ENCODE measurements around the gene RAD21L1.

Gene RAD21L1

DNA sequence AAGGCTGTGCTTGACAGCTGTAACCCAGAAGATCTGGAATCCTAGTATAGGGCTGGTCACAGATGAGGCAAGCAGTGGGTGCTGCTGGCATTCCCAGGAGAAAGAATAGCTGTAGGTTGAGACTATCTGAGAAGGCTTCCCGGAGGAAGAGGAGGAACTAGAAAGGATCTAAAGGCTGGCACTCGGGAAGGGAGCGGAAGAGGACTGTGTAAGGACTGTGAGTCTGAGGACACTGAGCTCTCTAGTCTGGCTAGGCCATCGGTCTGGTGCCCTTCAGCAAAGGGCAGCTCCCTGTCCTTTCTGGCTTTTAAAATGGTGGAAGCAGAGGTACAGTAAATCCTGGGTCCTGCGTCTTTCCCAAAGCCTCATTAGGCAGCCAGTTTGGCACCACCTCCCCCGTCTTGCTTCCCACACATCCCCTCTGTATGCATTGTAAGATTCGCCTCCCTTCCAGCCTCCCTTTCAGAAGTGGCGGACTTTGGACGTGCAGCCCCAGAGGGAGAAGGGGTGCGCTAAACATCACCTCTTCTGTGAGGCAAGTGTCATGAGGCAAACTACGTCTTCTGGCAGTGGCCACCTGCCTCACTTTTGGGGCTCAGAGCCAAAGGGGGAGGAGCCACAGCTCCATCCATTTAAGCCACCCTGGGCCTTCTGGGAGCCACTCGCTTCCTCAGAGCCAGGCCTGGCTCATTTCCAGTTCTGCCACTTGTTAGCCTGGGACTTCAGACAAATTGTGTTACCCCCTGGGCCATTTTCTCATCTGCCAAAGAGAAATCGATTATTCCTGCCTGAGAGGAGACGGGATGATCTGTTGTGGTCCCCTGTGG is 48.9 kb downstream of the RAD21L1 start:
- DNase-seq: no peak

DNA sequence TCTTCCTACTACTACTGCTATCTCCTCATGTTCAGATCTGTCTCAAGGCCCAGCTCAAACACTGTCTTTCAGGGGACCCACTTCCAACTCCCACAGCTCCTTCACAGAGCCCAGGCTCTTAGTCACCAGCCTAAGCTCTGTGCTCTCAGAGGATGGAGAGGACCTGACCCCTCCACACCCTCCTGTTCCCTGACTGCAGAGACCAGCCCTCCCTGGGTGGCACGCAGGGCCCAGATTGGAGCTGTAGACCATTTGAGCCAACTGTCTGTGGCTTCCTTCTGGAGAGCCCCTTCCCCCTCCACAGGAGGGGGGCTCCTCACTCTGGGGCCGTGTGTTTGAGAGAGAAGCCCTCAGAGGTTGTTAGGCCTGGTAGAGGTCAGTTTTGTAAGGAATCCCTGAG is 50.1 kb downstream of the RAD21L1 start:
- DNase-seq: no peak

DNA sequence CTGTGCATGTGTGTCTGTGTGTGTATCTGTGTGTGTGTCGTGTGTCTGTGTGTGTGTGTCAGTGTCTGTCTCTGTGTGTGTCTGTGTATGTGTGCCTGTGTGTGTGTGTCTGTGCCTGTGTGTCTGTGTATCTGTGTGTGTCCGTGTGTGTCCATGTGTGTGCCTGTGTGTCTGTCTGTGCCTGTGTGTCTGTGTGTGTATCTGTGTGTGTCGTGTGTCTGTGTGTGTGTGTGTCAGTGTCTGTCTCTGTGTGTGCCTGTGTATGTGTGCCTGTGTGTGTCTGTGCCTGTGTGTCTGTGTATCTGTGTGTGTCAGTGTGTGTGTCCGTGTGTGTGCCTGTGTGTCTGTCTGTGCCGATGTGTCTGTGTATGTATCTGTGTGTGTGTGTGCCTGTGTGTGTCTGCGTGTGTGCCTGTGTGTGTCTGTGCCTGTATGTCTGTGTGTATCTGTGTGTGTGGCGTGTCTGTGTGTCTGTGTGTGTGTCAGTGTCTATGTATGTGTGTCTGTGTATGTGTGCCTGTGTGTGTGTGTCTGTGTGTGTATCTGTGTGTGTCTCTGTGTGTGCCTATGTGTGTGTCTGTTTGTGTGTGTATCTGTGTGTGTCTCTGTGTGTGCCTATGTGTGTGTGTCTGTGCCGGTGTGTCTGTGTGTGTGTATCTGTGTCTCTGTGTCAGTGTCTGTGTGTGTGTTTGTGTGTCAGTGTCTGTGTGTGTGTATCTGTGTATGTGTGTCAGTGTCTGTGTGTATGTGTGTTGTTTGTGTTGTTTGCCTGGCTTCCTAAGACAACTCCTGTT is 51.9 kb downstream of the RAD21L1 start:
- no peak for DNase-seq

DNA sequence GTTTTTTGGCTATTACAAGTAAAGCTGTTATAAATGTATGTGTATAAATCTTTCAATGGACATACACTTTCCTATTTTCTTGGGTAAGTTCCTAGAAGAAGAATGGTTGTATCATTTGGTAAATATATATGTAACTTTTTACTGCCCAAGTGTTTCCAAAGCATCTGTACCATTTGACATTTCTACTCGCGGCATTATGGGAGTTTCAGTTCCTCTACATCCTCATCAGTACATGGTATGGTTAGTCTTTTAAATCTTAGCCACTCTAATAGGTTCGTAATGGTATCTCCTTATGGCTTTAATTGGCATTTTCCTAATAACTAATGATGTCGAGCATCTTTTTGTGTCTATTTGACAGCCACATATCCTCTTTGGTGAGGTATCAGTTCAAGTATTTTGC is 53.1 kb downstream of the RAD21L1 start:
- DNase-seq: no peak

DNA sequence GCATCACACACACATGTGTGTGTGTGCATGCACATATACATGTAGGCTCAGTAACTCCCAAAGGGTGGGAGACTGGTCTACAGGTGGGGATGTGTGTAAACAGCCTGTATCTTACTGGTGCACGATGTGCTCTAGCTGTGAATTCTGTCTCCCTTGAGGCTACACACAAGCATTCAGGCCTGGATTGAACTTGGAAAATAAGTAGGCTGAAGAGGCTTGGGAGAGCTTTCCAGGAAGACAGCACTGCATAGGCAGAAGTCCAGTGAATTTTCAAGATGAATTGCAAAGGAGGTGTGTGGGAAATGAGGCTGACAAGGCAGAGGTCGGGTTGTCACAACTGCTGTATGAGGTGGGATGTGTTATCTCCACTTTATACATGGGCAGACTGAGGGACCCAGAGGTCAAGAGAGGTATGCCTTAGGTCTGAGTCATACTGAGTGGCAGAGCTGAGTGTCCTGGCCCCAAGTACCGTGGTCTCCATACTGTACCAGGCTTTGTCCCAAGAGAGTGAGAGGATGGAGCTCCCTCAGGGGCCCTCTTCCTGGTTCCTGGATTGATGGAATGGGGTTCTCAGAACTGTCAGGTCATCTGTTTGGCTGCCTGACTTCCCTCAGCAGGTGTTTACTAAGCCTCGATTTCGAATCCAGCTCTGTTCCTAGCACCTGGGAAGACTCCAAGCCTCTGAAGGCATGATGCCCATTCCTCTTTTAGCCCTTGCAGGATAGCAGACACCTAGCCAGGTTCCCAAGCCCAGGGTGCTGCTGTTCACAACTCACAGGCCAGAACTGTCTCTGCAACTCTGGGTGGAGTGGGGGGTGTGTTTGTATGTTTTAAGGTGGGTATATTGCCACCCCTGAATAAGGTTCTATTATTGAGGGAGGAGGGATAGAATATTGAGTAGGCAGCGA is 54.6 kb downstream of the RAD21L1 start:
- DNase-seq: no peak

DNA sequence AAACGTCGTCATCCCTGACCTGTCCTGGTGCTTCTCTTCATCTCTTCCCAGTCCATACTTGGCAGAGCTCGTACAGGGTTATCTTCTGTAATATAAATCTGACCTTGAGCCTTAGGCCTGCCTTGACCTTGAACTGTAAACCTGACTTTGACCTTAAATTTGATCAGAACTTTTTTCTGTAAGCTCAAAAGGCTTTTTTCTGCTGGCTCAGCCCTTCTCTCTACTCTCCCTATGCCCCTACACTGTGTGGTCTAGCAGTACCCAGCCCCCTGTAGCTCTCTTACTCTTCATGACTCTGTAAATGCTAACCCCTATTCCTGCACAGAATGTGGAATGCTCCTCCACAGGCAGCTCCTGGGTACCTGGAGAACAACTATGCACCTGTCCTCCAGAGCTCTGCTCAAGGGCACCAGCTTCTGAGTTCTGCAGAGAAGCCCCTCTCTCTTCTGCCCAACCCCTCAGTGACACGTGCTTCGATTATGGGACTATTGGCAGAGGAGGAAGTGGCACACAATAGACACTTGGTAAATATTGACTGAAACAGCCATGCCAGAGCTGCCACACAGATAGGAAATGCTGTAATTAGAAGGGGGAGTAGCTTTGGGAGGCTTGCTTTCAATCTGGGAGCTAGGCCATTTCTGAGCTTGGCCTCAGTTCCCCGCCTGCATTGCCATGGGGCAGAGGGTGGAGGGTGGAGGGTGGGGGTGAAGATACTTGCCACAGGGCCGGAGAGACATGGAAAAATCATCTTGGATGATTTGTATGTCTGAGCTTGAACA is 55.6 kb downstream of the RAD21L1 start:
- DNase-seq: no peak

DNA sequence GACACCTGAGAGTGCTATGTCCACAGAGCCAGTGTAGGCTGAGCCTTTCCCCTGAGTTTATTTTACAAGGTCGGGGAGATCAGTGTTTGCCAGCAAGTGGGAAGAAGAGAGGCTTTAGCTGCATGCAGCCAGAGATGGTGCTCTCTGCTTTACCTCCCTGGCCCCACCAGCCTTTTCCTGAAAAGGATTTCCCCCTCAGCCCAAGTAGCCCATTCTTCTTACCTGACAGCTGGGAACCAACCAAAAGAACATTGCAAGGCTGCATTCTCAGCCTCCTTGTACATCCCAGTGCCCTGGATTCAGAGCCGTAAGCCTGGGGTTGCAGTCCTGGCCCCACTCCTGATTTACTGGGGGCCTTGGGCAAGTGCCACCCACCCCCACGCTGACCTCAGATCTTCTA is 57.1 kb downstream of the RAD21L1 start:
- DNase-seq: no peak

DNA sequence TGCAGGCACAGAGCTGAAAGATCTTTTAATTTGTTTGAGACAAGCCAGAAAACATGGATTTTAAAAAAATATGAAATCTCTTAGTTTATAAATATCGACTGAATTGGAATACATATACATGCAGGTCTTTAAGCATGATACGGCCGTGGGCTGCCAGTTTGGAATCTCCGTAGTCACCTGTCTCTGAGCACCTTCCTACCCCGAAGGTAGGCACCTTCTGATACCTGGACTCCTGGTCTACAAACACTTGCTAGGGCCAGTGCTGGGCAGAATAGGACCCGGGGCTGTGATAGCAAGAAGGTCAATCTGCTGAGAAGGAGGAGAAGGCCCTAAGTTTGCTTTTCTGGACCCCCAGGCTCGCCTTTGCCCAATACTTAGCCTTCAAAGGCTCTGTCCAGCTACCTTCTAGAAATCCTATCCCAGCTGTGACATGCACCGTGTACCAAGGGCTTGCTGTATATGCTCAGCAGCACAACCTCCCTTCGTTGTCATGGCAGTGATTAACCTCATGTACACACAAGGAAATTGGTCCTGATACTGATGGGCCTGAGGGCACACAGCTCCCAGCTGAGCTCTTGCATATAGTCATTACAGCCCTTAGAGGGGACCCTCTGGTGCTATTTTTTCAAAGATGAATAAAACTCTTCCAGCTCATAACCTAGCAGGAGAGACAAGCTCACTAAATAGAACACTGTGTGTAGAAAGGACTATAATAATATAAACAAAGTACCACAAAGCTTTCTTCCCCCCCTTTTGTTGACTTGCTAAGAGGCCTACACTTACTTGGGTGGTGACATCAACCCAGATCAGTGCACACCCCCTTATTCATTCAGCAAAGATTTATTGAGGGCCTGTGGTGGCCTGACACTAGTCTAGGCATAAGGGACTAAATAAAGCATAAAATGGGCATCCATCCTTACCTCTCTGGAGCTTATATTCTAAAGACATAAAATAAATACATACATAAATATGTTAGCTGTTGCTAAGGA is 58.0 kb downstream of the RAD21L1 start:
- no peak for DNase-seq

DNA sequence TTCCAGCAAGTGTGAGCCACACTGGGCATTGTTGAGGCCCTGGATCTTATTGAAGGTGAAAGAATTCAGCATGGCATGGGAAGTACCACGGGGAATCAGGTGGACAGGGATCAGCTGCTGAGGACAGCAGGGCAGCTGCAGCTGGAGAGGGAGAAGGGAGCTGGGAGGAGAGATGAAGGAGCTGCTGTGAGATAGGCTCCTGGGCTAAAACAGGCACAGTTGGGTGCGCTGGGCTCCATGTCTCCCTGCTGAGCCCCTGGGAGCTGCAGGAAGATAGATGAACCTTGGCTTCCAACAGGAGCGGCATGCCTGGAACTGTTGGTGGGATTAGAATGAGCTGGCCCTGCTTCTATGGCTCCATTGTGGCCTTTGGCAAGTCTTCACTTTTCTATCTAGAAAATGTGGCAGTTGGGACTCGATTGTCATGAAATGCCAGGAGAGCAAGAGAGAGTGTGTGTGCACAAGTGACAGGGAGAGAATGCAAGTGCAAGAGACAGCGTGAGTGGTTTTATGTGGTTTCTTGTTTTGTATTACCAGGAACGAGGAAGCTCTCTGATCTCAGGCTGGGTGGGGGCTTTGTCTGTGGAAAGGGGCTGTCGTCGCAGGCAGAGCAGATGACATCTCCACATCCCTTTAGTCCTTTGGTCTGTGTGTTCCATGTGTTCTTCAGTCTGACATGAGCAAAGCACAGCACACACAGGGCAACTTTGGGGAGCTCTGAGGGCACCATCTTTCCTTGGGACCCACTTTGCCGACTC is 60.6 kb downstream of the RAD21L1 start:
- no peak for DNase-seq

DNA sequence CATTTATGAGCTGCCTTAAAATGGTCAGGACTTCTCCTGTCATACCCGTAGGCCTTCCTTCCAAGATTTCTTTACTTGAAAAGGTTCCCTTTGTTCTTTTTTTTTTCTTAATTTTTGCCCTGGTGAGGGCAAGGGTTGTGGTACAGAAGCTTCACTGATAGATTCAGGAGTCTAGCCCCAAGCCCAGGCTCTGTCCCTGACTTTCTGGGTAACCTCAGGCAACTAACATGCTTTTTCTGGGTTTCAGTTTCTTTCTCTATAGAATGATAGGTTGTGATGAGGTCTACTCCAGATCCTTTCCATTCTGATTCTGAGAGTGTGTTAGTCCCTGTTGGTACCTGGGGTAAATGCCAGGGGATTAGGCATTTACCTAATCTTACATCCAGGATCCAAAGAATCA is 61.5 kb downstream of the RAD21L1 start:
- DNase-seq: no peak

DNA sequence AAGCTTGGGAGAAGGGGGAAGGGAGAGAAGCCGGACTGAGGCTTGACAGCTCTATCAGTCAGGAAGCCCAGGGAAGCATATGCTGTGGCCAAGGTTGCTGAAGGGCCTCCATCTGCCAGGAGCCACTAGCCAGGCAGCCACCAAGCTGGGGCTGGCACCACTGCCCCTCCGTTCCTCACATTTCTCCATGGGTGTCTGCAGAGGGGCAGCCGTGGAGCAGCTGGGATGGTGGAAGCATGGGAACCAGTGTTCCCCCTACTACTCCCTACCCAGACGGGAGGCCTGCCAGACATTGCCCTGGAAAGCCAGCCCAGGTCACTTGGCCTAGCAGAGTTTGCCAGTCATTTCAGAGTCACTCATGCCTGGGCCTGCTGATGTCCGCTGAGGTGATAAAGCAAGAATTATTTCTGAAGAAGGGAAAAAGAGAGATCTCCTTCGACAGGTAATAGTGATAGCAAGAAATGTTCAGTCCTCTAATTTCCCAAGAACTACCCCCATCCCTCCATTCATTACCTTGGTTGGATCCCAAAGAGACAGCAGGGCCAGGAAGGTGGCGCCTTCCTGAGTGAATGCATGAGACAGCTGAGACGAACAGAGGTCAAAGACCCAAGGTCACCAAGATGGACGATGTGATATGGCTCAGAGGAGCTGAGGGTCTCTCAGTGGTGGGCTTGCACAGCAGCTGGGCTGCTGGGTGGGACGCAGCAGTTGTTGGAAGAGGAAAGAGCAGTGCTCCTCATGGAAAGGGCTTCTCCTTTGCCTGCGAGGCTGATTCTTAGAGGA is 62.1 kb downstream of the RAD21L1 start:
- DNase-seq: no peak

DNA sequence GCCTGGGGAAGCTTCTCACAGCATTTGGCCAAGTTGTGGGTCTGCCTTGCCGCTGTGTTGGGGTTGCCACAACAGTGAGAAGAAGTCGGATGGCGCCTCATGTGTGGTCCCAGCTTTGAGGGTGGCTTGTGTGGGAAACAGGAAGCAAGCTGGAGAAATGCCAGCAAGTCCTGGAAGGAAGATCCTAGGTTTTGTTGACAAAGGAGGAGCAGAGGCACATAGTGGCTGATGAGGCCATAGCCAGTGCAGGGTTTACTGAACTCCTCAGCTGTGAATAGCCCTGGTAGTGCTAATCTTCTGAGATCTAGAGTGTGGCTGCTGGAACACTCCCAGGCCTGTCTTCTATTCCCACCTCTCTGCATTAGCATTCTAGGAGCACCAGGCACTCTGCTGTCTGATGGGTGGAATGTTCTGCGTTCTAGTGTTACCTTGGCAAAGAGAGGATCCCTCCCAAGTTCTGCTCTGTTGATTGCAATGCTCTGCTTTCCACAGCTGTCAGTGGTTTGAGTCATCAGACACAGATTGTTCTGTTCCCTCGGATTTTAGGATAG is 65.4 kb downstream of the RAD21L1 start:
- DNase-seq: no peak

DNA sequence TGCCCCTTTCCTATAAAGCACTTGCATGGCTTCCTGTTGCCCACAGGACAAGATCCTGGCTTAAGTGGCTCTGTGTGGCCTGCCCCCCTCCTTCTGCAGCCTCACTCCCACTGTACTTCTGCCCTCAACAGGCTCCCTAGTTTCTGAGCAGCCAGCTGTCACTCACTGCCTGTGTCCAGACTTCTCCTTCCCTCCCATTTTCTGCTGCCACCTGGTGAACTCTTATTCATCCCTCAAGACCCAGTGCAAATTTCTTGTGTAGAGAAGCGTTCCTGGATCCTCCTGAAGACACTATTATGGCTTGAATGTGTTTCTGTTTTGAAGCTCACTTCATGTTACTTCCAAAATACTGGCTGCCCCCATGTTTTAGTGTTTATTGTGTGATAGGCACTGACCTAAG is 66.8 kb downstream of the RAD21L1 start:
- no peak for DNase-seq

DNA sequence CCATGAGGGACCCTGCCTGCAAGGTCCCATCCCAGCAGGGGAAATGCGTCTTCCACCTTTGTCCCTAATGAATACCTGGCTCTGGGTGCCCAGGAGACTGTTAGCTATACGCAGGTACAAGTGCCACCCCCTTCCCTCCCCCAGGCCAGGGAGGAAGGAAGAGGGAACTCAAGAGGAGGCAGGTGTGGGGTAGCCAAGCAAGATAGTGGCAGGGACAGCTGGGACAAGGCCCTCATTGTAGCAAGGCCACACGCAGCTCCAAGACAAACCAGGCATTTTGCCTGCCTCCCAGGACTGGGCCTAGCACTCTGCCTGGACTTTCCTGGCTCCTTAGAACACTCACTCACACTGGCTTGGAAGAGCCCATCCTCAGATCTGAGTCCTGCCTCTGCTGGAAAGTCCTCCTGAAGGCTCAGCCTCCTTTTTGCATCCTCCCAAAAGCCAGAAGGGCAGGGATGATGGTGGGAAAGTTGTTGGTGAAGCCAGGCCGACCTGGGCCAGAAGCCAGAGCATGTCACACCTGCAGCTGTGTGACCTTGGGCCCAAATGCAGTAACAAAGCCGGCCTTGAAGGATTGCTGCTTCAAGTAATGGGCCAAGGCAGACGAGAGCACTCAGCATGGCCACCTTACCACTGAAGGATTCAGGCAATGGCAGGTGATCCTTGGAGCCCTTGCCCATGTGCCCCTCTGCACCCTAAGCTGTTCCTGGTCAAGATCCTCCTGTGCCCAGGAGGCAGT is 68.0 kb downstream of the RAD21L1 start:
- DNase-seq: no peak

DNA sequence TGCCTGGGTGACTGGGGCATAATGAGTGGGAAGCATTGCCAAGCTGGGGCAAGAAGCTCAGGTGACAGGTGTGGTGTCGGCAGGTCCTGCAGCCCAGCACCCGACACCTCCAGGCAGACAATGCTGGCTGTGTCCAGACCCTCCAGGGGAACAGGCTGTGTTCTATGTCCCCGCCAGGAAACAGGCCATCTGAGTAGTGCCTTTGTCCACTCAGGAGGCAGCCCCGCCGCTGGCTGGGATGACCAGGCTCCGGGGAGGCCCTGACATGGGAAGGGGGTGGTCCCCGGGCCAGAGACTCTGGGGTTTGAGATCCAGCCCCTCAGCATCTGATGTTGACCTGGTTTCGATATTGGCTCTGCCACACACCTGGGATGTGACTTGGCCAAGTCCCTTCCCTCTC is 68.7 kb downstream of the RAD21L1 start:
- no peak for DNase-seq

DNA sequence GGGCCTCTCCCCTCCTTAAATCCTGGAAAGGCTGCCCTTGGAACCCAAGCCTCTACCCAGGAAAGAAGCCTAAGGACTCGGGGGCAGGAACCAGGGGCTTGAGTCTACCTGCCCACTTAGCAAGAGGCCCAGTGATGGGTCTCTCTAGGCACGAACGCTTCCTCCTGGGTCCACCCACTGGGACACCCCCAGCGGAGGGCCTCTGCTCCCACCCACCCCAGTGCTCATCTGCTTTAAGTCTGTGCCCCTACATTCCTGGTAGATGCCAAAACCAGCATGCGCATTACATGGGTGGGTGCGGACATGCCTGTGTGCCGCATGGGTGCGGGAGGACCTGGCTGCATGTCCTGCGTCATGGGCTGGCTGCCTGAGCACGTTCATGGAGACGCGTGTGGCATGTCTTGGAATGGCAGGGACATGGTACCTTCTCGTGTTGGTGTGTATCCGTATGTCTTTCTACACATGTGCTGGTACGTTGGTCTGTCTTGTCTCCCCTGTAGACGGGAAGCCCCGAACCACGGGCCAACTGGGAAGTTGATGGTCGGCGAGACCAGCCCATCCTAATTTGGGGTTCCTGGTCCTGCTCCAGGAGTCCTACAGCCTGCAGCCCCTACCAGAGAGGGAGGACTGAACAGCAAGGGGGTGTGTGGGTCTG is 69.6 kb downstream of the RAD21L1 start:
- DNase-seq: no peak

DNA sequence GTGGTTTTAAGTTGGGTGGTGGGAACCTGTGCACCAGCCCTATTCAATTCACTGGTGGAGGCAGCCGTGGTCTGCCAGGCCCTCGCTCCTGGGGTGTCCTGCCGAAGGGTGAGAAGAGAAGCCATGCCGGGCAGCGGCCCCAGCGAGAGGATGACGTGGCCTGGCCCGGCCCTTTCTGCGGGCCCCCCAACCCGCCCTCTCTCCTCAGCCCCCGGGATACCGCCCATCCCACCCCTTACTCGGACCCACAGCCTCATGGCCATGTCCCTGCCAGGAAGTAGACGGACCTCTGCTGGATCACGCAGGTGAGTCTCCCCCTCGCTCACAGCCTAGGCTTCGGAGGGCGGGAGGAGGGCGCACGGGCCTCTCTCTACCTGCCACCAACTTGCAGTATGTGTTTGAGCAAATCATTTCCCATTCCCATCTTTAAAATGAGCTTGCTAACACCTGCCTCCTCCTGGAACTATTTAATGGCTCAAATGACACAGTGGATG is 70.3 kb downstream of the RAD21L1 start:
- DNase-seq: no peak

DNA sequence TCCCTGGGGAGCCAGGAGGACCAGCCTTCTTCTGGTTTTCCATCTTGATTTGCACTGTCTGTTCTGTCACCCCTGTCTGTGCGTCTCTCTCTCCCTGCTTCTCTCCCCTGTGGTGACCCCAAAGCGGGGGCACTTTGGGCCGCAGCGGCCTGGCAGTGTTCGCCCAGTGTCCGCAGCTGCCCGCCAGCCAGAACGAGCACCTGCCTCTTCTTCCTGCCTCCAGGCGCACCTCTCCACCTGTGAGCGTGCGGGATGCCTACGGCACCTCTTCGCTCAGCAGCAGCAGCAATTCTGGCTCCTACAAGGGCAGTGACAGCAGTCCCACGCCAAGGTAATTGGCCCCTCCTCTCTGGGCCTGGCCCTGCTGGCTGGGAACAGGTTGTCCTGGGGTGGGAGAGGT is 71.1 kb downstream of the RAD21L1 start:
- DNase-seq: no peak

Measured in KG1 (cell line).